Muscle layer of colon (tissue), 2 donors: Measurements from ENCODE around the gene UBE2D2.
A peak's percentile ranks its signal among the peaks of the same experiment; 100 is the strongest.

Experiments used
- H3K27ac ChIP-seq: one replicate; pipeline ENCODE4 v1.7.0; 2013; ENCODE audit warnings: low read depth, mild to moderate bottlenecking, low read length, moderate library complexity
- H3K27me3 ChIP-seq, 2 donors: one replicate each; pipeline ENCODE4 v1.7.0; 2013; ENCODE audit warnings: low read length in 2 of 2, mild to moderate bottlenecking in 2 of 2; ENCODE audit not compliant: insufficient read depth in 2 of 2, control insufficient read depth in 1 of 2
- H3K36me3 ChIP-seq: one replicate; pipeline ENCODE4 v1.7.0; 2013; ENCODE audit warnings: mild to moderate bottlenecking, low read length; ENCODE audit not compliant: insufficient read depth
- H3K4me1 ChIP-seq: one replicate; pipeline ENCODE4 v1.7.0; 2013; ENCODE audit warnings: mild to moderate bottlenecking, low read length; ENCODE audit not compliant: insufficient read depth
- H3K4me3 ChIP-seq, 2 donors: one replicate each; pipeline ENCODE4 v1.7.0; 2013; ENCODE audit warnings: low read length in 2 of 2, low read depth in 1 of 2, mild to moderate bottlenecking in 1 of 2, moderate library complexity in 1 of 2
- H3K9ac ChIP-seq: one replicate; pipeline ENCODE4 v1.7.0; 2013; ENCODE audit warnings: low read length
- H3K9me3 ChIP-seq: one replicate; pipeline ENCODE4 v1.7.0; 2013; ENCODE audit warnings: mild to moderate bottlenecking, low read length
- donor health status: abdominal sarcoma.
- donor health status: Adenocarcinoma of cecum.

The UBE2D2 gene

GRCh38 chr5:139631520-139632165 lies 70.5 kb downstream of the UBE2D2 start:
- Histone ChIP-seq H3K9ac (no peak overlapping the region), H3K4me1 (peaks cover 20% of the 10 kb centered on the region), H3K27me3 (no peaks in the 10 kb centered on the region), H3K36me3 (peaks cover 15% of the 10 kb centered on the region), H3K9me3 (no peaks in the 10 kb centered on the region), H3K4me3 (no peak overlapping the region), H3K27ac (no peak overlapping the region)

DNA sequence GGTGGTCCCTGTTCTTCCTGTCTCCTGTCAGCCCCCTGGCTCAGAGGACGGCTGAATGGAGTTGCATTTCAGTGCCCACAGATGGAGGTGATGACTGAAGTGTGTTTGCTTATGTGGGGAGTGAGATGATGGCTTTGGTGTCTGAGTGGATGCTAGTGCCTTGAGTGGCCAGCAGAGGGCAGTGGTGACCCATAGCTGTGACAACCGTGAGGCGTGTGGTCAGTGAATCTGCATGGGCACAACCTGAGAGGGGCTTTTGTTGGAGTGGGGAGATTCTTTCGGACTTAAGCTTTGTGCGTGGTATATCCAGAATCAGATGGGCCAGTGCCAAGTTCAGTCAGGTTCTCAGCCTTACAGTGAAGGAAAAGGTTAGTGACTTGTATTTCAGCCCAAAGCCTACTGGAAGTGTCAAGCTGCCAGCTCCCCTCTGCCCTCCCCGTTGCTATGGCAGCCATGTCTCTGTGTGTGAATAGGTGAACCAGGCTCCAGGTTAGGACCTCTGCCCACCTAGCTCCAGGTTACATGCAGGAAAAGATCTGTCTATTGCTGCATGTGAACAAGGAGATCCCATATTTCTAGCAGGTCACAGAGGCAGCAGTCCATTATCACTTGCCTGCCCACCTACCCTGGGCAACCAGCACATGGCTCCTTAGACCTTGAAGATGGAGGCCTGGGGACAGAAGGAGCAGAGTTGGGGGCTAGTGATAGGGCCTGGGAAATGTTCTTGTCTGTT lies 72.3 kb downstream of the UBE2D2 start:
- peaks cover 5% of the 10 kb centered on the region for H3K36me3 ChIP-seq
- peaks cover 31% of the 10 kb centered on the region for H3K4me1 ChIP-seq
- no peak overlapping the region for H3K9ac ChIP-seq
- no peak overlapping the region for H3K4me3 ChIP-seq
- no peaks in the 10 kb centered on the region for H3K9me3 ChIP-seq
- H3K27me3 ChIP-seq: no peaks in the 10 kb centered on the region
- no peak overlapping the region for H3K27ac ChIP-seq

- H3K9me3 ChIP-seq: no peaks in the 10 kb centered on the region
- no peak overlapping the region for H3K9ac ChIP-seq
- H3K36me3 ChIP-seq: peaks cover under 1% of the 10 kb centered on the region
- no peak overlapping the region for H3K4me3 ChIP-seq
- H3K4me1 ChIP-seq: peaks cover 36% of the 10 kb centered on the region
- no peaks in the 10 kb centered on the region for H3K27me3 ChIP-seq
- H3K27ac ChIP-seq: no peak overlapping the region
Observed at GRCh38 chr5:139634028-139634325, 72.8 kb downstream of the UBE2D2 start.

DNA sequence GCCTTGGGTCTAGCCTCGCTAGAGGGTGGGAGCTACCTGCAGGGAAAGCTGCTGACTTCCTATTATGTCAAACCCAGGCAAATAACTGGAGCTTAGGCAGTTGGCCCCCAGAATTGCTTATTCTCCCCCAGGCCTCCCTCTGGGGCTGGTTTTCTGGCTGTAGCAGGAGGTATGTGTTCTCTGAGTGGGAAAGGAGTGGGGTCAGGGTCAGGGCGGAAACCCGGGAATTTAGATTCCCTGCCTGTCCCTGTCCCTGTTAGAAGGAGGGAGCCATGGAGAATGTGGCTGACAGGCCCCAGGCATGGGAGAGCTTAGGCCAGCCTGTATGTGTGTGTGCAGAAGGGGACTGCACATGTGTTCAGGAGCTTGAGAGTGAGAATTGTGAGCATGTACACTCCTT lies 73.4 kb downstream of the UBE2D2 start:
- Histone ChIP-seq H3K36me3 (no peaks in the 10 kb centered on the region), H3K4me3 (no peak overlapping the region), H3K27me3 (no peaks in the 10 kb centered on the region), H3K9ac (no peak overlapping the region), H3K4me1 (peaks cover 38% of the 10 kb centered on the region), H3K9me3 (no peaks in the 10 kb centered on the region), H3K27ac (no peak overlapping the region)

DNA sequence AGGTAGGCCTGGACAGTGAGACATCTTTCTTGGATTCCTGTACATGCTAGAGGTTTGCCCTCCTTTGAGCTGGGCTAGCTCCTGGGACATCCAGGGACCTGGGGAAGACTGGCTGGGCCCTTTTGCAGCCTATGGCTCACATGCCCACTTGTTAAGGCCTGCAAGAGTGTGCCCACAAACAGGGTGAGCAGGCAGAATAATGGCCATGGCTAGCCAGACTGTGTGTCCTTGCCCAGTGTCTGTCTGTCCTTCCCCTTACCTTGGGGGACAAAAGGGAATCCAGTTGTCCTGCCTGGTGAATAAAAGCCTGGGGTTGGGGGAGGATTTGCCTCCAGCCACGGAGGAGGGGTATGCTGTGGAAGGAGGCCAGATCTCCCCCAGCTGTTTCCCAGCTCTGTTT lies 74.1 kb downstream of the UBE2D2 start:
- no peak overlapping the region for H3K9ac ChIP-seq
- H3K27ac ChIP-seq: no peak overlapping the region
- H3K4me3 ChIP-seq: no peak overlapping the region
- no peaks in the 10 kb centered on the region for H3K36me3 ChIP-seq
- H3K4me1 ChIP-seq: peaks cover 38% of the 10 kb centered on the region
- no peaks in the 10 kb centered on the region for H3K9me3 ChIP-seq
- no peaks in the 10 kb centered on the region for H3K27me3 ChIP-seq

DNA sequence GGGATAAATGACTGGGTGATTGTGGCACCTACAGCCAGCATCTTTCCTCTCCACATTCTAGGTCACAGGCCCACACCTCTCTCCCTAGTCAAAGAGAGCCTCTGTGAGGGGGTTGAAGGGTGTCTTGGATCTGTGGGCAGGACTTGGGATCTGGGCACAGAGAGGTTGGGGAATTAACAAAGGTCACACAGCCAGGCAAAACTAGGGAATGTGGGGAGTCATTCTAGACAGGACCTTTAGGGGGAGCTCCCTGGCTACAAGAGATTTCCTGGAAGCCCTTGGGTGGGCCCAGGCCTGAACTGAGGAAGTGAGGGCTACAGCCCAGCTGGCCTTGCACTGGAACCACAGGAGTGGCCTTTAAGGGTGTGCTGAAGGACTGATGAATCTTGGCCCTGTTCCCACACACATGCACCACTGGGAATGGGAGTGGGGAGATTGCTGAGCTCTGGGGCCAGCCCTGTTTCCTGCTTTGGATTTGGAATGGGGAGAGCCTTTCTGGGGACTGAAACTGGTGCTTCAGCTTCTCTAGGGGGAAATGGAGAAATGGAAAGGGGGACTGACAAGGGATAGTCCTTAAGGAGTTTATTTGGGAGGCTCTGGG lies 74.6 kb downstream of the UBE2D2 start:
- H3K27me3 ChIP-seq: no peaks in the 10 kb centered on the region
- H3K4me3 ChIP-seq: no peak overlapping the region
- H3K4me1 ChIP-seq: peaks cover 38% of the 10 kb centered on the region
- no peaks in the 10 kb centered on the region for H3K9me3 ChIP-seq
- H3K36me3 ChIP-seq: no peaks in the 10 kb centered on the region
- H3K9ac ChIP-seq: no peak overlapping the region
- peak overlapping the region; percentile 32 for H3K27ac ChIP-seq

- no peak overlapping the region for H3K4me3 ChIP-seq
- no peak overlapping the region for H3K9ac ChIP-seq
- H3K27ac ChIP-seq: peak overlapping the region; percentile 32
- H3K36me3 ChIP-seq: no peaks in the 10 kb centered on the region
- no peaks in the 10 kb centered on the region for H3K9me3 ChIP-seq
- H3K27me3 ChIP-seq: no peaks in the 10 kb centered on the region
- H3K4me1 ChIP-seq: peaks cover 38% of the 10 kb centered on the region
Observed at GRCh38 chr5:139636207-139636792, 75.2 kb downstream of the UBE2D2 start.

DNA sequence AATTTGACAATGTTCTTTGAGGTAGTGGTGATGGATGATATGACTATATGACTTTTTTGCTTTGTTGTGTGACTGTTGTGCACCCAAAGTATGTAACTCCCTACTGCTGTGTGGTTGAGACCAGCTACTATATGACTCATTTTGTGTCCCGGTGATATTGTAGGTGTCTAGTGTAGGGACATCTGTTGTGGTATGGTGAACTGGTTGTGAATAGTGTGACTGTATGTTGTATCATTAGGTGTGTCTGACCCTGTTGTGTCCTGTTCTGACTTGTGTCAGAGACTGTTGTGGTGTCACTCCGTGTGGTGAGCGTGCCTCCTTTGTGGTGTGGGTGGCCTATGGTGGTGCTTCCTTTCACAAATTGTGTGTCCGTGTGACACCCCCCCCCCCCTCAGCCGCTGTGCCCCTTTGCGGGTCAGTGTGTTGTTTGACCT lies 75.9 kb downstream of the UBE2D2 start:
- peak overlapping the region; percentile 87 for H3K27ac ChIP-seq
- peaks cover 38% of the 10 kb centered on the region for H3K4me1 ChIP-seq
- no peak overlapping the region for H3K9ac ChIP-seq

GRCh38 chr5:139637438-139638089 lies 76.4 kb downstream of the UBE2D2 start:
- H3K27me3 ChIP-seq: no peaks in the 10 kb centered on the region
- H3K27ac ChIP-seq: peak overlapping the region; percentile 87
- peak overlapping the region; percentile 51 for H3K9ac ChIP-seq
- peaks cover 38% of the 10 kb centered on the region for H3K4me1 ChIP-seq
- H3K4me3 ChIP-seq: peak overlapping the region; percentile 54 to 80
- H3K36me3 ChIP-seq: no peaks in the 10 kb centered on the region
- H3K9me3 ChIP-seq: no peaks in the 10 kb centered on the region

More for the DNA sequence above, 75.9 kb downstream of the UBE2D2 start:
- Histone ChIP-seq H3K9me3 (no peaks in the 10 kb centered on the region), H3K4me3 (peak overlapping the region; percentile 47 to 80), H3K36me3 (no peaks in the 10 kb centered on the region), H3K27me3 (no peaks in the 10 kb centered on the region)

DNA sequence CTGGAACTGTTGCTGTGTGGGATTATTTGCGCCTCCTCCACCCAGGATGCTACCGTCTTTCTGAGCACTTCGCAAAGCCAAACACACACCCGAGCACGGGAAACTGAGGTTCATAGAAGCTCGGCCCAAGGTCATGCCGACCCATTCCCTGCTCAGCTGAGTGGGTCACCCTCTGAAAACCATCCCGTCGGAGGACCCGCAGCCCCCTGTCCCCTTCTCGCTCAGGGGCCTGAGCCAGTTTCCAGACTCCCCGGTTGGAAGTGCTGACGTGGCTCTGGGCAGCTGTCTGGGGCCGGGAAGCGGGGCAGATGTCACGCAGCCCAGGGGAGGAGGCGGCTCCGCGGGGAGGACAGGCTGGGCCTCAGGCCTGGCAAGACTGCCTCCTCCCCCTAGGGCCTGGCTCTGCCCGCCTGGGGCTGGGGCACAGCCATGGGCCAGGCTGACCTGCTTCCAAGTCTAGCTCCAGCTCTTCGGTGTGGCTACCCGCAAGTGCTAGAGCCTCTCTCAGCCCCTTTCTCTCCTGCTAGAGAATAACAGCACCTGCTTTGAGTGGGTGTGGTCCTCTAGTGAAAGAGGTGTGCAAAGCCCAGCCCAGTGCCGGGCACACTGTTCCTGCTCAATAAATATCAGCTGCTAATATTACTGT lies 77.1 kb downstream of the UBE2D2 start:
- Histone ChIP-seq H3K27ac (peak overlapping the region; percentile 87), H3K4me1 (peaks cover 38% of the 10 kb centered on the region), H3K9ac (peak overlapping the region; percentile 51), H3K27me3 (no peaks in the 10 kb centered on the region), H3K36me3 (no peaks in the 10 kb centered on the region), H3K4me3 (peak overlapping the region; percentile 54 to 80), H3K9me3 (no peaks in the 10 kb centered on the region)
